NOMO-1 (cell line): ENCODE data around the gene TMEM145.
A peak's percentile ranks its signal among the peaks of the same experiment; 100 is the strongest.

Source experiments
- DNase-seq, 2 experiments: peaks; one replicate each; lab custom pipeline; 2025; ENCODE audit not compliant: unreplicated experiment in 2 of 2; lab: John Stamatoyannopoulos, UW

Gene TMEM145

GRCh38 chr19:42277821-42278451 lies 35.2 kb upstream of the TMEM145 start:
- DNase-seq: no peak

GRCh38 chr19:42278452-42279154 lies 34.5 kb upstream of the TMEM145 start:
- DNase-seq: no peak

- peak in 1 of 2 experiments; percentile 28 for DNase-seq
Measured at GRCh38 chr19:42279155-42279901, 33.8 kb upstream of the TMEM145 start.

GRCh38 chr19:42279902-42280814 lies 33.0 kb upstream of the TMEM145 start:
- peak; percentile 69 to 78 for DNase-seq

- no peak for DNase-seq
Measured at GRCh38 chr19:42280815-42281145, 32.3 kb upstream of the TMEM145 start.

GRCh38 chr19:42281146-42281826 lies 31.8 kb upstream of the TMEM145 start:
- peak; percentile 32 to 51 for DNase-seq

GRCh38 chr19:42281827-42282762 lies 31.0 kb upstream of the TMEM145 start:
- no peak for DNase-seq

- no peak for DNase-seq
Measured at GRCh38 chr19:42282819-42283187, 30.3 kb upstream of the TMEM145 start.

- peak; percentile 84 to 98 for DNase-seq
Measured at GRCh38 chr19:42283188-42284065, 29.7 kb upstream of the TMEM145 start.

- DNase-seq: peak; percentile 69 to 78
Measured at GRCh38 chr19:42284066-42284501, 29.0 kb upstream of the TMEM145 start.

GRCh38 chr19:42284591-42285341 lies 28.3 kb upstream of the TMEM145 start:
- peak in 1 of 2 experiments; percentile 26 for DNase-seq

GRCh38 chr19:42285541-42285941 lies 27.6 kb upstream of the TMEM145 start:
- DNase-seq: peak; percentile 30 to 41

- no peak for DNase-seq
Measured at GRCh38 chr19:42285988-42286348, 27.1 kb upstream of the TMEM145 start.

GRCh38 chr19:42286349-42287016 lies 26.6 kb upstream of the TMEM145 start:
- DNase-seq: peak in 1 of 2 experiments; percentile 1

- DNase-seq: no peak
Measured at GRCh38 chr19:42287017-42287826, 25.9 kb upstream of the TMEM145 start.

- no peak for DNase-seq
Measured at GRCh38 chr19:42287827-42288107, 25.3 kb upstream of the TMEM145 start.
